Sigmoid colon (tissue), 7 donors: ENCODE data around the gene CCM2L. TPM values are rescaled to one million over a fixed set of nuclear protein-coding genes. Genes with fewer than 3 reads are reported as not detected.

Source experiments
- DNase-seq: peaks from one replicate; pipeline ENCODE4 v3.0.0-alpha.2; 2019
- H3K27ac ChIP-seq, 4 donors: fragments of 200-600 bp; sonication (generic); one replicate each; pipeline ENCODE4 v1.5.1; 2016 to 2019; ENCODE audit warnings: mild to moderate bottlenecking in 1 of 4
- H3K27me3 ChIP-seq, 3 donors: fragments of 200-600 bp; sonication (generic); one replicate each; pipeline ENCODE4 v1.5.1; 2019; ENCODE audit warnings: mild to moderate bottlenecking in 1 of 3
- H3K36me3 ChIP-seq, 4 donors: fragments of 200-600 bp; sonication (generic); one replicate each; pipeline ENCODE4 v1.5.1; 2016 to 2019
- H3K4me1 ChIP-seq, 4 donors: fragments of 200-600 bp; sonication (generic); one replicate each; pipeline ENCODE4 v1.5.1; 2017 to 2019
- H3K4me3 ChIP-seq, 4 donors: fragments of 200-600 bp; sonication (generic); one replicate each; pipeline ENCODE4 v1.5.1; 2017 to 2019; ENCODE audit warnings: mild to moderate bottlenecking in 2 of 4, moderate library complexity in 1 of 4
- H3K9me3 ChIP-seq, 4 donors: fragments of 200-600 bp in 3 of 4; sonication (generic) in 3 of 4; one replicate each; pipeline versions ENCODE4 v1.5.1 to v1.6.1; 2013 to 2019
- EP300 ChIP-seq, 4 donors: sonication (generic); formaldehyde crosslinking; IDR thresholded peaks; one replicate each; pipeline ENCODE4 v1.6.1; 2017; ENCODE audit warnings: antibody characterized with exemption in 4 of 4
- POLR2A ChIP-seq, 2 donors: fragments of 450-650 bp; IDR thresholded peaks; one replicate each; pipeline ENCODE4 v1.6.1; 2016; ENCODE audit warnings: antibody characterized with exemption in 2 of 2, mild to moderate bottlenecking in 2 of 2, moderate library complexity in 2 of 2
- POLR2AphosphoS5 ChIP-seq, 4 donors: sonication (generic); formaldehyde crosslinking; IDR thresholded peaks; one replicate each; pipeline ENCODE4 v1.6.1; 2017; ENCODE audit warnings: antibody characterized with exemption in 4 of 4
- WGBS, 2 donors: extraction: QIAGEN DNeasy Blood & Tissue Kit; methylation state at CpG; one replicate each; pipeline ENCODE4 v1.1.7; 2013; 5-methylcytosine and 5-hydroxymethylcytosine counted together
- intact Hi-C: fragments of 100-400 bp; cut with DNase I; formaldehyde crosslinking; loops from one replicate; pipeline ENCODE4 v1.15.1; 2023
- polyA plus RNA-seq, 3 donors: library from polyadenylated mRNA; stranded (reverse); fragments of 200-250 nt; gene quantifications; one replicate each; pipeline ENCODE4 v1.2.3, GENCODE V29; 2013
- small RNA-seq, 3 donors: library from RNA; depleted of rRNA; stranded (forward); fragments of <200 nt; gene quantifications; one replicate each; pipeline ENCODE3, GENCODE V24; 2016
- total RNA-seq, 4 donors: library from RNA; depleted of rRNA; stranded (reverse); fragments of >200 nt; gene quantifications; one replicate each; pipeline ENCODE4 v1.1.0, GENCODE V29; 2016
- TF ChIP-seq, protein P1 (sequence below), 4 experiments: fragments of 450-650 bp in 3 of 4; fragments of 200-600 bp in 1 of 4; IDR thresholded peaks; one replicate each; pipeline ENCODE4 v1.5.1; 2016 to 2019; ENCODE audit warnings: antibody characterized with exemption in 4 of 4, mild to moderate bottlenecking in 3 of 4, moderate library complexity in 2 of 4
- donor health status: healthy with polysubstance abuse.
- donor health status: Bipolar disorder and iron deficiency.
- donor health status: healthy.

The CCM2L gene
- total and polyA plus RNA-seq, 7 donors = 0.46 to 5.8 (median 2.5) TPM

DNA sequence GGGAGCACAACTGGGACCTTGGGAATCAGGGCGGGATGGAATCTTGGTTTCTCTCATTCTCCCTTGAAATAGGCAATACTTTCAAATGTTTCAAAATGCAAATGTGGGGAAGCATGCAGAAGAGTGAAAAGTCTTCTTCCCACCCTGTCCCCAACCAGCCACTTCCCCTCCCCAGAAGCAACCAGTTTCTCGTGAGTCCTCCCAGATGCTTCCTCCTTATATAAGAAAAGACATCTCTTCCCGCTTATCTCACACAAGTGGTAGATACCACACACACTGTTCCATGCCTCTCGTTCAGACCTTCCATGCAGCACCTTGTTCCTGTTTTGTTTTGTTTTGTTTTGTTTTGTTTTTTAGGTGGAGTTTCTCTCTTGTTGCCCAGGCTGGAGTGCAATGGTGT is 67.0 kb downstream of the CCM2L start:
- no peaks in the 10 kb centered on the region for H3K9me3 ChIP-seq
- H3K36me3 ChIP-seq = no peaks in the 10 kb centered on the region
- no peak overlapping the region for H3K4me3 ChIP-seq
- intact Hi-C loops = no loop called here
- no peak for DNase-seq
- no peak overlapping the region for H3K27ac ChIP-seq
- WGBS, 2 donors = 49 to 67% methylated on average over 4 of the region's 4 CpGs
- H3K27me3 ChIP-seq = peaks cover 0 to 18% (median 0%) of the 10 kb centered on the region in 3 donors
- H3K4me1 ChIP-seq = no peaks in the 10 kb centered on the region
- TF ChIP-seq POLR2AphosphoS5 (IDR thresholded peaks at IDR 0.05) = no peak
- no peak for TF ChIP-seq EP300 (IDR thresholded peaks at IDR 0.05)
- TF ChIP-seq POLR2A (IDR thresholded peaks at IDR 0.05) = no peak
- TF ChIP-seq, protein P1, sequence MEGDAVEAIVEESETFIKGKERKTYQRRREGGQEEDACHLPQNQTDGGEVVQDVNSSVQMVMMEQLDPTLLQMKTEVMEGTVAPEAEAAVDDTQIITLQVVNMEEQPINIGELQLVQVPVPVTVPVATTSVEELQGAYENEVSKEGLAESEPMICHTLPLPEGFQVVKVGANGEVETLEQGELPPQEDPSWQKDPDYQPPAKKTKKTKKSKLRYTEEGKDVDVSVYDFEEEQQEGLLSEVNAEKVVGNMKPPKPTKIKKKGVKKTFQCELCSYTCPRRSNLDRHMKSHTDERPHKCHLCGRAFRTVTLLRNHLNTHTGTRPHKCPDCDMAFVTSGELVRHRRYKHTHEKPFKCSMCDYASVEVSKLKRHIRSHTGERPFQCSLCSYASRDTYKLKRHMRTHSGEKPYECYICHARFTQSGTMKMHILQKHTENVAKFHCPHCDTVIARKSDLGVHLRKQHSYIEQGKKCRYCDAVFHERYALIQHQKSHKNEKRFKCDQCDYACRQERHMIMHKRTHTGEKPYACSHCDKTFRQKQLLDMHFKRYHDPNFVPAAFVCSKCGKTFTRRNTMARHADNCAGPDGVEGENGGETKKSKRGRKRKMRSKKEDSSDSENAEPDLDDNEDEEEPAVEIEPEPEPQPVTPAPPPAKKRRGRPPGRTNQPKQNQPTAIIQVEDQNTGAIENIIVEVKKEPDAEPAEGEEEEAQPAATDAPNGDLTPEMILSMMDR (IDR thresholded peaks at IDR 0.05) = no peak

- TF ChIP-seq EP300 (IDR thresholded peaks at IDR 0.05) (no peak), POLR2A (IDR thresholded peaks at IDR 0.05) (no peak), POLR2AphosphoS5 (IDR thresholded peaks at IDR 0.05) (no peak)
- TF ChIP-seq, protein P1 (IDR thresholded peaks at IDR 0.05) = no peak
- no peak for DNase-seq
- no peak overlapping the region for H3K4me3 ChIP-seq
- H3K27ac ChIP-seq = no peak overlapping the region
- H3K4me1 ChIP-seq = no peaks in the 10 kb centered on the region
- intact Hi-C loops = no loop called here
- H3K27me3 ChIP-seq = peaks cover 0 to 20% (median 0%) of the 10 kb centered on the region in 3 donors
- no peaks in the 10 kb centered on the region for H3K36me3 ChIP-seq
- no peaks in the 10 kb centered on the region for H3K9me3 ChIP-seq
- 86 to 95% methylated on average over 5 of the region's 5 CpGs for WGBS, 2 donors
Measured at GRCh38 chr20:32078322-32078721, 68.1 kb downstream of the CCM2L start.

DNA sequence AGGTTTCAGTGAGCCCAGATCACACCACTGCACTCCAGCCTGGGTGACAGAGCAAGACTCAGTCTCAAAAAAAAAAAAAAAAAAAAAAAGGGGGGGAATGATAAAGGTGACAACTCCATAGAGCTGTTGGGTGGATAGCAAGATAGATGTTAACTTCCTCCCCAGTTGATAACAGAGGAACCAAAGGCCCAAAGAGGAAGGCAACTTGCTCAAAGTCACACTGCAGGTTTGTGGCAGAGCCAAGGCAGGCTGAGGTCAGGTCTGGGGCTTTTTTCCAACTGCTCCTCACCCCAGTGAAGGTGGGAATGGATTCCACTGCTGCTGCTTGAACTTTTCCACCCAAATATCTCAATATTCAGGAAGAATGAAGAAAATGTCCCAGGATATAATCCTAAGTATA is 68.6 kb downstream of the CCM2L start:
- intact Hi-C loops = no loop called here
- Histone ChIP-seq H3K27ac (no peak overlapping the region), H3K4me3 (no peak overlapping the region), H3K36me3 (no peaks in the 10 kb centered on the region), H3K4me1 (no peaks in the 10 kb centered on the region), H3K9me3 (no peaks in the 10 kb centered on the region), H3K27me3 (peaks cover 0 to 25% (median 0%) of the 10 kb centered on the region in 3 donors)
- no peak for DNase-seq
- TF ChIP-seq EP300 (IDR thresholded peaks at IDR 0.05) = no peak

GRCh38 chr20:32079655-32080109 is 69.4 kb downstream of the CCM2L start:
- Histone ChIP-seq H3K27ac (no peak overlapping the region), H3K36me3 (no peaks in the 10 kb centered on the region), H3K4me1 (no peaks in the 10 kb centered on the region), H3K9me3 (no peaks in the 10 kb centered on the region), H3K4me3 (no peak overlapping the region), H3K27me3 (peaks cover 0 to 21% (median 0%) of the 10 kb centered on the region in 3 donors)
- TF ChIP-seq POLR2AphosphoS5 (IDR thresholded peaks at IDR 0.05) (no peak), EP300 (IDR thresholded peaks at IDR 0.05) (no peak), POLR2A (IDR thresholded peaks at IDR 0.05) (no peak)
- TF ChIP-seq, protein P1 (IDR thresholded peaks at IDR 0.05) = no peak
- intact Hi-C loops = no loop called here
- no peak for DNase-seq
- WGBS, 2 donors = 34 to 69% methylated on average over 8 of the region's 8 CpGs

DNA sequence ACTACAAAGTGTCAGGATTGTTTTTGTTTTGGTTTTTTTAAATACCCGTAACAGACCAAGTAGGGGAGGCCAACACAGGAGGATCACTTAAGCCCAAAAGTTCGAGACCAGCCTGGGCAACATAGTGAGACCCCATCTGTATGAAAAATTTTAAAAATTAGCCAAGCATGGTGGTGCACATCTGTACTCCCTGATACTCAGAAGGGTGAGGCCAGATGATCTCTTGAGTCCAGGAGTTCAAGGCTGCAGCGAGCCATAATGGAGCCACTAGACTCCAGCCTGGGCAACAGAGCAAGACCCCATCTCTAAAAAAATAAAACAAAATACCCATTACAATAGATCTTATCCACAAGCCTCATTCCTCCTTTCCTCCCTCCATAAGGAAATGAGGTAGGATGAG is 70.5 kb downstream of the CCM2L start:
- DNase-seq = no peak
- Histone ChIP-seq H3K9me3 (no peaks in the 10 kb centered on the region), H3K36me3 (no peaks in the 10 kb centered on the region), H3K4me1 (no peaks in the 10 kb centered on the region), H3K27me3 (peaks cover 0 to 20% (median 0%) of the 10 kb centered on the region in 3 donors), H3K4me3 (no peak overlapping the region), H3K27ac (no peak overlapping the region)
- intact Hi-C loops = no loop called here
- TF ChIP-seq POLR2A (IDR thresholded peaks at IDR 0.05) = no peak
- TF ChIP-seq, protein P1 (IDR thresholded peaks at IDR 0.05) = no peak
- no peak for TF ChIP-seq POLR2AphosphoS5 (IDR thresholded peaks at IDR 0.05)
- no peak for TF ChIP-seq EP300 (IDR thresholded peaks at IDR 0.05)
- WGBS, 2 donors = 61 to 78% methylated on average over 3 of the region's 3 CpGs

Small RNA genes lying within 50 kb of the gene (small RNA-seq; reads per million reads assigned to genes)
- gene RNA5SP481 (0.72 to 4.0 (median 0.75) reads per million in 3 donors), gene RNA5SP482 (0.30 to 0.65 (median 0.43) reads per million in 3 donors)

Other genes with a start within 250 kb of the CCM2L start
- under 1 TPM in 2 of 4 donors, not detected in 2; 0.16 to 0.81 TPM for gene MYLK2, start 191.1 kb upstream of the CCM2L start, total RNA-seq
- under 1 TPM in 1 of 3 donors, not detected in 2; 0.39 TPM for gene MYLK2, start 191.1 kb upstream of the CCM2L start, polyA plus RNA-seq
- not detected for gene FOXS1, start 164.8 kb upstream of the CCM2L start, total RNA-seq
- under 1 TPM in 2 of 3 donors, not detected in 1; 0.60 to 0.66 TPM for gene FOXS1, start 164.8 kb upstream of the CCM2L start, polyA plus RNA-seq
- gene DUSP15, start 139.9 kb upstream of the CCM2L start, total RNA-seq = 1 to 10 TPM in 3 of 4 donors, not detected in 1; 1.7 to 2.6 (median 2.0) TPM
- gene DUSP15, start 139.9 kb upstream of the CCM2L start, polyA plus RNA-seq = 1 to 10 TPM in 1 of 3 donors, under 1 TPM in 1, not detected in 1; 0.60 to 1.2 TPM
- 1 to 10 TPM in 1 of 4 donors, not detected in 3; 1.1 TPM for gene TTLL9, start 139.8 kb upstream of the CCM2L start, total RNA-seq
- gene TTLL9, start 139.8 kb upstream of the CCM2L start, polyA plus RNA-seq = under 1 TPM in 1 of 3 donors, not detected in 2; 0.15 TPM
- gene PDRG1, start 58.4 kb upstream of the CCM2L start, total RNA-seq = 10 to 100 TPM in 1 of 4 donors, 1 to 10 TPM in 3; 5.0 to 13.7 (median 7.3) TPM
- 10 to 100 TPM; 10.2 to 15.2 (median 12.3) TPM for gene PDRG1, start 58.4 kb upstream of the CCM2L start, polyA plus RNA-seq
- gene XKR7, start 42.3 kb upstream of the CCM2L start, total RNA-seq = under 1 TPM in 2 of 4 donors, not detected in 2; under 0.01 to 0.14 TPM
- gene XKR7, start 42.3 kb upstream of the CCM2L start, polyA plus RNA-seq = under 1 TPM in 1 of 3 donors, not detected in 2; 0.15 TPM
- 10 to 100 TPM in 2 of 4 donors, 1 to 10 TPM in 2; 8.6 to 28.0 (median 10.7) TPM for gene HCK, start 41.8 kb downstream of the CCM2L start, total RNA-seq
- 10 to 100 TPM; 17.5 to 25.8 (median 20.6) TPM for gene HCK, start 41.8 kb downstream of the CCM2L start, polyA plus RNA-seq
- gene TM9SF4, start 99.3 kb downstream of the CCM2L start, total RNA-seq = 10 to 100 TPM; 15.3 to 24.0 (median 19.1) TPM
- 10 to 100 TPM in 1 of 3 donors, 1 to 10 TPM in 2; 6.6 to 38.3 (median 9.0) TPM for gene TM9SF4, start 99.3 kb downstream of the CCM2L start, polyA plus RNA-seq
- 1 to 10 TPM; 3.3 to 5.6 (median 4.6) TPM for gene PLAGL2, start 197.3 kb downstream of the CCM2L start, total RNA-seq
- gene PLAGL2, start 197.3 kb downstream of the CCM2L start, polyA plus RNA-seq = 10 to 100 TPM in 1 of 3 donors, 1 to 10 TPM in 2; 3.0 to 12.5 (median 8.1) TPM
- gene POFUT1, start 197.4 kb downstream of the CCM2L start, total RNA-seq = 10 to 100 TPM; 23.5 to 31.6 (median 27.8) TPM
- gene POFUT1, start 197.4 kb downstream of the CCM2L start, polyA plus RNA-seq = 10 to 100 TPM in 2 of 3 donors, 1 to 10 TPM in 1; 7.2 to 25.3 (median 10.6) TPM